GM12864 (cell line): ENCODE results near the gene AGER.

Source experiments
- DNase-seq: peaks from one replicate; pipeline ENCODE4 v3.0.0-alpha.2; 2011; ENCODE audit warnings: low read depth
- H3K4me3 ChIP-seq: 2 replicates; pipeline ENCODE4 v1.5.1; 2011; ENCODE audit warnings: mild to moderate bottlenecking, low read depth, low read length, control low read depth
- TF ChIP-seq, protein P1 (sequence below): IDR thresholded peaks from 2 replicates; pipeline ENCODE4 v1.5.1; 2011; ENCODE audit warnings: low read depth, mild to moderate bottlenecking, moderate library complexity, low read length, control low read depth, inconsistent platforms; ENCODE audit errors: missing control alignments

The AGER gene

DNA sequence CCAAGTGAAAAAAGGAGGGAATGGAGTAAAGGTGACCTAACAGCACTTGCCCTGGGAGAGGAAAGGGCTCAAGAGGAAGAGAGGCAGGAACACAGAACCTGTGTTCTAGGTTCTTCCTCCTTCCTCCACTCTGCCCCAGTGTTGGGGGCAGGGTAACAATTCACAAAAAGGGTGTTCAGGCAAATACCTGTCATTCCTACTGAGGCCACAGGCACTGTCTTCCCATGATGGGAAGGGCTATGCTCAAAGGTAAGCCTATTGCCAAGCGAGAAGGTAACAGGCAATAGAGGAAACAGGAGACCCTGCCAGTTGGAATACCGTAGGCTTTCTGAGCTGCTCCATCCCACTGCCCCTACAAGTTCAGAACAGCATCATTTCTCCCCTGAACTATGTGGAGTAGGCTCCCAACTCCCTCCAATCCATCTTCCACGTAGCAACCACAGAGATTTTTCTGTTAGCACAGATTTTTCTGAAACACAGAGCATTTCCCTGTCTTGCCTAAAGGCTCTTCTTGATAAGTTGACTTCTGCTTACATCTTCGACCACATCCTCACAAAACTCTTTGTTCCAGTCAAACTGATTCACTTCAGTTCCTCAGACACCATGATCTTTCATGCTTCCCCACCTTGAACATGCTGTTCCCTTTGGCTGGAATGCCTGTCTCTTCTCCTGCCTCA lies 10.9 kb downstream of the AGER start:
- H3K4me3 ChIP-seq = no peak overlapping the region
- no peak for DNase-seq
- TF ChIP-seq, protein P1, sequence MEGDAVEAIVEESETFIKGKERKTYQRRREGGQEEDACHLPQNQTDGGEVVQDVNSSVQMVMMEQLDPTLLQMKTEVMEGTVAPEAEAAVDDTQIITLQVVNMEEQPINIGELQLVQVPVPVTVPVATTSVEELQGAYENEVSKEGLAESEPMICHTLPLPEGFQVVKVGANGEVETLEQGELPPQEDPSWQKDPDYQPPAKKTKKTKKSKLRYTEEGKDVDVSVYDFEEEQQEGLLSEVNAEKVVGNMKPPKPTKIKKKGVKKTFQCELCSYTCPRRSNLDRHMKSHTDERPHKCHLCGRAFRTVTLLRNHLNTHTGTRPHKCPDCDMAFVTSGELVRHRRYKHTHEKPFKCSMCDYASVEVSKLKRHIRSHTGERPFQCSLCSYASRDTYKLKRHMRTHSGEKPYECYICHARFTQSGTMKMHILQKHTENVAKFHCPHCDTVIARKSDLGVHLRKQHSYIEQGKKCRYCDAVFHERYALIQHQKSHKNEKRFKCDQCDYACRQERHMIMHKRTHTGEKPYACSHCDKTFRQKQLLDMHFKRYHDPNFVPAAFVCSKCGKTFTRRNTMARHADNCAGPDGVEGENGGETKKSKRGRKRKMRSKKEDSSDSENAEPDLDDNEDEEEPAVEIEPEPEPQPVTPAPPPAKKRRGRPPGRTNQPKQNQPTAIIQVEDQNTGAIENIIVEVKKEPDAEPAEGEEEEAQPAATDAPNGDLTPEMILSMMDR = no peak

DNA sequence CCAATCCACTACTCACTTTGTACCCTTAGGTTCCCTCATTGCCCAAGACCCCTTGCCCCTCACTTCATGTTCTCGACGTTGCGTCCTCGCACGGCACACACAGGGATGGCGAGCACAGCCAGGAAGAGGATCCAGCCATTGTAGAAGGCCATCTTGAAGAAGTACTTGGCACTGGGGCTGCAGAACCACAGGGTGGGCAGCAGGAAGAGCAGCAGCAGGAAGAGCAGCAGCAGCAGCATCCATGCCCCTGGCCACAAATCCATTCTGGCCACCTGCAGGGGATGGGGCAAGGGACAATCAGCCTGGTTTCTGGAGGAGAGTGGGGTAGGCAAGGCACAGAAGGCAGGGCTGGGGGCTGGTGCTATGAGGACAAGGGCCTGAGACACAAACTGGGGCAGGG lies 12.8 kb downstream of the AGER start:
- DNase-seq = no peak
- TF ChIP-seq, protein P1 = no peak
- H3K4me3 ChIP-seq = no peak overlapping the region

DNA sequence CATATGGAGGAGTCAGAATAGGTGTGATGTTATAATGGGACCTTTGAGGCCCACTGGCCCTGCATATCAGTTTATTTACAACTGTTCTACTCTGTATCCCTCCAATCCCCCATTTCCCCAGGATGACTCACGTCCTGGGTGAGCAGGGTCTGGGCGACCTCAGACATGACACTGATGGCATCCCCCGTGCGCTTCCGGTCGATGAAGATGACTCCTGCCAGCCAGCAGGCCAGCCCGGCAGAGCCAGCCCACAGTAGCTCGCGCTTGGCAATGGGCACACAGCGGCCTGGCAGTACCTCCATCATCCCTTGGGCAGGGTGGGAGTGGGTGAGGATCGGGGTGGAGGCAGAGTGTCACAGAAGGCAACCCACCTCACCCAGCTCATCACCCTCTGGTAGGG lies 13.8 kb downstream of the AGER start:
- TF ChIP-seq, protein P1 = no peak
- DNase-seq = no peak

DNA sequence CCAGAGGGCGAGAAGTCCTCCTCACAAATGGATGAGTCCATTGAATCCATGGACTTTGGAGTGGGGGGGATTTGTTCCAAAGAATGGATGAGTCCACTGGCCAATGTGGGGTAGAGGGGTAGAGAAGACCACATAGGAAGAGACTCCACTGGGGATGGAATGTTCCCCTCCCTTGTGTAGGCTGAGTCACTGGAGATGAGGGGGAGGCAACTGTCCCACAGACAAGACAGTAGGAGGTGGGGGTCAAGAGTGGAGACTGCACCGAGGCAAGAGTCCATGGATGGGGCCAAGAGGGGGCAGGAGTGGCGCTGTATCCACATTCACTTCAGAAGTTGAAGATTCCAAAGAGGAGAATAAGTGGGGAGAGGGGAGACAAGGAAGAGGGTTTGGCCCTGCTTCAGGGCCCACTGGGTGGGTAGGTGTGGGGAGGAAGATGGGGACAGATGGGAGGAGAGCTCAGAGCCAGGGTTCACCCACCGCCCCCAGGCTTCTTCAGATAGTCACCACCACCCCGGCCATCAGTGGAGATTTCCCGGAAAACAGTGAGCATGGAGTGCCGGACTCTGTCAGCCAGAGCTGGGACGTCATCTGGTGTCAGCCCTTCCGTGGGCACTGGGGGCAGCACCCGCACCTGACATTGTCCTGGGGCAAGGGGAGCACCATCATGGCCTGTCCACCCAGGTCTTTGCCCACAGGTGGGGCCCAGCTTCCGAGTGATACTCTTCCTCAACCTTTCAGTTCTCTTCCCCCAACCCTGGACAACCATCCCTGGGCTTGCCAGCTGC lies 15.1 kb downstream of the AGER start:
- no peak for DNase-seq
- TF ChIP-seq, protein P1 = no peak
- H3K4me3 ChIP-seq = no peak overlapping the region

More for the DNA sequence above, 13.8 kb downstream of the AGER start:
- no peak overlapping the region for H3K4me3 ChIP-seq

DNA sequence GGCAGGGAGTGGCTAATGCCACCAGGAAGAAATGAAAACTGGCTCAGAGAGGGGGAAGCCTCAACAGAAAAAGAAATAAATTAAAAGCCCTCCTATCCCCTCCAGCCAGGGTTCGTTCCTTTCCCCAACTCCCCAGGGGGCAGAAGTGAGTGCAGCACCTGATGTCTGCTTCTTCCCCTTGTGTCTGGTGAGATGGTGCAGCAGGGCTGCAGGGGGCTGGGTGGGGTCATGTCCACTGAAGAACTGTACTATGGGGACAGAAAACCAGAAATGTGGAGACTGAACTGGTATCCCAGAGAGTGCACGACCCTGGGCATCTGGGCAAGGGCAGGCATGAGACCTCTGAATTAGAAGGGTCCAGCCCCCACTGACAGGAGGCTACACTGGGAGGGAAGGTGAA lies 15.7 kb downstream of the AGER start:
- no peak for DNase-seq
- TF ChIP-seq, protein P1 = no peak
- H3K4me3 ChIP-seq = no peak overlapping the region

DNA sequence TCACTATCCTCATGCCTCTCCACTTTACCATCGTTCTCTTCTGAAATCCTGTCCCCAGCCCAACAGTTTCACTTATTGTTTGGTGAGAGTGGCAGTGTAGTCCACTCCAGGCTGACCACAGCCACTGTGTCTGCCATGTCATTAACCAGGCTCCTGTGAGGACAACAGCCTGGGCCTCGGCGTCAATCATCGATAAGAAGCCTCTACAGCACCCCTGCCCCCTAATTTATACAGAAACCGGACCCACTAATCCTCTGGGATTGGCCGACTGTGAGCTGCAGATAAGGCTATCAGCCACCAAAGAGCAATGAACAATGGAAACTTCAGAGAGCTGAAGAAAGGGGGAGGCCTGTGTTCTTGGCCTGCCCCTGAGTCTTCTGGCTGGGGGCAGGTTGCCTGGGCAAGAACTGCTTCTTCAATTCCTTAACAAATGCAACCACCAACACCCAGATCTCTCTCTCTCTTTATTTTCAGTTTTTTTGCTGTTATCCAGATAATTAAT lies 16.2 kb downstream of the AGER start:
- DNase-seq = no peak
- H3K4me3 ChIP-seq = no peak overlapping the region

More for the DNA sequence above, 16.2 kb downstream of the AGER start:
- TF ChIP-seq, protein P1 = no peak
